ENCODE measurements around the gene PPTC7.
"Not testable (repeated sequence)": the region's sequence is repeated elsewhere in the genome, so short reads cannot be mapped to it uniquely, and the experiment has no call there.

The PPTC7 gene

DNA sequence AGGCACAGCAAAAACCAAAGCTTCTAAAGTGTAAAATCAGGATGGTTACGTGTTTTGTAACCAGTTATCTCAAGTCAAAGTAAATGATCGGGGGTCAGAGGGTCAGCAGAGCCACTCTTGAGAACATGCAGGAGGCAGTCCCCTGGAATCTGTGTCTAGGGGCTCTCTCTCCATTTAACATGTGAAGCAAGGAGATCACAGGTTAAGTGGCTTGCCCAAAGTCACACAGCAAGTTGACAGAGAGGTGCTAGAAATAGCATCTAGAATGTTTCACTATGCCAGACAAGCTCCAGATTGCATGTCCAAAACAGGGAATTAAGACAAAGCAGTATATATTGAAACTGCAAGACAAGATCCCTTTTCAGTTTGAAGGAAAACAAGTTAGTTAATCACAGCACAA, 33.4 kb downstream of the PPTC7 start:
- DNase-seq (ENCODE audit: insufficient read length, low spot score) (no peak), FAIRE-seq (peak; percentile 54)
- no peak for TF ChIP-seq PAX5 (IDR thresholded peaks at IDR 0.05; ENCODE audit: insufficient read depth, low read length, severe bottlenecking)
- TF ChIP-seq POLR2A (IDR thresholded peaks at IDR 0.05; ENCODE audit: low read depth, low read length) = no peak
- TF ChIP-seq SPI1 (IDR thresholded peaks at IDR 0.05; ENCODE audit: low read depth, low read length) = no peak
- TF ChIP-seq POU2F2 (IDR thresholded peaks at IDR 0.05; ENCODE audit: low read depth, low read length) = no peak
- TF ChIP-seq TAF1 (IDR thresholded peaks at IDR 0.05; ENCODE audit: low read depth, low read length) = no peak
- TF ChIP-seq POLR2AphosphoS5 (IDR thresholded peaks at IDR 0.05; ENCODE audit: low read depth, low read length) = no peak

DNA sequence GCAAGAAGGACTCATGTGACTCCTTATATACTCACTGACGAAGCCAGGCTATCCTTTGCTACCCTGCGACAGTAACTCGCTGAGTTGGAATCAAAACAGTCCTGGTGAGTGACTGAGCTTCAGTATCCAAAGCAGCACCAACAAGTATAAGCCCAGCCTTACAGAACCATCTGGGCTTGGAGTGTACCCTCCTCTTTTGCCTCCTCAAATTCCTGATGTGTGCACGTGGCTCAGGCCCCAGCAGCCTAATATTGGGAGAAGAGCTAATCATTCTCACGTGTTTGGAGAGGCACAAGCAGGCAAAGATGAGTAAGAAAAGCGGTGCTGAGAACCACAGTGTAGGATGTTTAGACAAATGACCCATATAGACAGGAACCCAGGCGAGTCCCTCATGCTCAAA, 34.4 kb downstream of the PPTC7 start:
- TF ChIP-seq POLR2AphosphoS5 (IDR thresholded peaks at IDR 0.05; ENCODE audit: low read depth, low read length) (no peak), POU2F2 (IDR thresholded peaks at IDR 0.05; ENCODE audit: low read depth, low read length) (no peak), PAX5 (IDR thresholded peaks at IDR 0.05; ENCODE audit: insufficient read depth, low read length, severe bottlenecking) (no peak), POLR2A (IDR thresholded peaks at IDR 0.05; ENCODE audit: low read depth, low read length) (no peak), SPI1 (IDR thresholded peaks at IDR 0.05; ENCODE audit: low read depth, low read length) (no peak), TAF1 (IDR thresholded peaks at IDR 0.05; ENCODE audit: low read depth, low read length) (no peak)
- no peak for DNase-seq (ENCODE audit: insufficient read length, low spot score)
- no peak for FAIRE-seq

DNA sequence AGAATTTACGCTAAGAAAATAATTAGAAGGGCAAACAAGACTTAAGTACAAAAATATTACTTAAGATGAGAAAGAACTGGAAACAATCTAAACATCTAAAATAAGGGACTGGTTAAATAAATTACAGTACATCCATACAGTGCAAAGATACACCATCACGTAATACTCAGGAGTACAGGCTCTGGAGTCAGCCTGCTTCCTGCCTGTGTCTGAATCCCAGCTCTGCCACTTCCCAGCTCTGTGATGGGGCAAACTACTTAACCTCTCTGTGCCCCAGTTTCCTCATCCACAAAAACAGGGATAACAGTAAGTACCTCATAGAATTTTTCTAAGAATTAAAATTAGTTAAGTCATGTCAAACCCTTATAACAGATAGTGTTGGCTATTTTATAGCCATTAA, 36.0 kb downstream of the PPTC7 start:
- DNase-seq (ENCODE audit: insufficient read length, low spot score) (no peak), FAIRE-seq (no peak)
- TF ChIP-seq SPI1 (IDR thresholded peaks at IDR 0.05; ENCODE audit: low read depth, low read length) (no peak), POLR2A (IDR thresholded peaks at IDR 0.05; ENCODE audit: low read depth, low read length) (no peak), POLR2AphosphoS5 (IDR thresholded peaks at IDR 0.05; ENCODE audit: low read depth, low read length) (no peak), POU2F2 (IDR thresholded peaks at IDR 0.05; ENCODE audit: low read depth, low read length) (no peak), TAF1 (IDR thresholded peaks at IDR 0.05; ENCODE audit: low read depth, low read length) (no peak), PAX5 (IDR thresholded peaks at IDR 0.05; ENCODE audit: insufficient read depth, low read length, severe bottlenecking) (no peak)

DNA sequence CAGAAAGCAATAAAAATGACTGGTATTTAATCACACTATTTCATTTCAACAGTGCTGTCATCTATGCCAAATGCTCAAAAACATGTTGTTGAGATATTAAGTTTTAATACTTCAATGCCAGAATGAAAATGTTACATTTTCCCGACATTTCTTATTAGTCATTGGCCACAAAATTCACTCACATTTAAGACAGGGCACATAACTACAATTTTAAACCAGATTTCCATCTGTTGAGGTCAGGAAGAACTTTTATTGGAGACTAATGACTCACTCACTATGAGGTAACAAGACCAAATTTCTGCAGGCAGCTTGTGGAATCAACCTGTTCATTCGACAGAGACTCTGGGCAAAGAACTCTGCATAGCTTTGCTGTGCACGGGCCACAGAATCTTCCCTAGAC, 36.8 kb downstream of the PPTC7 start:
- no peak for FAIRE-seq
- TF ChIP-seq TAF1 (IDR thresholded peaks at IDR 0.05; ENCODE audit: low read depth, low read length) (no peak), POLR2A (IDR thresholded peaks at IDR 0.05; ENCODE audit: low read depth, low read length) (no peak), PAX5 (IDR thresholded peaks at IDR 0.05; ENCODE audit: insufficient read depth, low read length, severe bottlenecking) (no peak), POLR2AphosphoS5 (IDR thresholded peaks at IDR 0.05; ENCODE audit: low read depth, low read length) (no peak), POU2F2 (IDR thresholded peaks at IDR 0.05; ENCODE audit: low read depth, low read length) (no peak), SPI1 (IDR thresholded peaks at IDR 0.05; ENCODE audit: low read depth, low read length) (no peak)
- DNase-seq (ENCODE audit: insufficient read length, low spot score) = no peak

DNA sequence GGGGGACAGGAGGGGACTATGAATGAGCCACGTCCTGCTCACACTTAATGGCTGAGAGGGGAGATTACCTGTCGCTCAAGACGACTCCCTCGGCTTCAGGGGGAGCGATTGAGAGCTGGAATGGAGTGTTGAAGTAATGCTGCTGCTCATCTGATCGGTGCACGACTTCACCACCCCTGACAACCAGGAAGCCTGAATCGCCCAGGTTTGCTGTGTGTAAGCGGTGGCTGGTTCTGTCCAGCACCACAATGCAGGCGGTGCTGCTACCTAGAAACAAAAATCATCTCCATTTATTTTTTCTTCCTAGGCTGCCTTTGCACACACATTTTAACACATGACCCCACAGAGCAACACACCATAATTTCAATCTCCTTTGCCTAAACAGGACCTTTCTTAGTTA, 37.3 kb downstream of the PPTC7 start:
- TF ChIP-seq PAX5 (IDR thresholded peaks at IDR 0.05; ENCODE audit: insufficient read depth, low read length, severe bottlenecking) (no peak), POLR2A (IDR thresholded peaks at IDR 0.05; ENCODE audit: low read depth, low read length) (no peak), SPI1 (IDR thresholded peaks at IDR 0.05; ENCODE audit: low read depth, low read length) (no peak), TAF1 (IDR thresholded peaks at IDR 0.05; ENCODE audit: low read depth, low read length) (no peak), POLR2AphosphoS5 (IDR thresholded peaks at IDR 0.05; ENCODE audit: low read depth, low read length) (no peak), POU2F2 (IDR thresholded peaks at IDR 0.05; ENCODE audit: low read depth, low read length) (no peak)
- FAIRE-seq (no peak), DNase-seq (ENCODE audit: insufficient read length, low spot score) (no peak)

DNA sequence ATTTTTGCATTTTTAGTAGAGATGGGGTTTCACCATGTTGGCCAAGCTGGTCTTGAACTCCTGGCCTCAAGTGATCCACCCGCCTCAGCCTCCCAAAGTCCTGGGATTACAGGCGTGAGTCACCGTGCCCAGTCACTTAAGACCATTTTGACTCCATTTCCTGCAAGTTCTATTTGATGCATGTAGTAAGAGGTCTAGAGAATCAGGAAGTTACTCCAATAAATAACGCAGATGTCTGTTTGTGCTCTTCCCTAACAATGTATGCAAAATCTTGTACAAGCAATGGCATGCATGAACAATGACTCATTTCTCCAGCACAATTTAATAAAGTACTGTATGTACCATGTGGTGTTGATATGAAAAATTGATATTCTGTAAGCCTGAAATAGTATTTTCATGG, 37.9 kb downstream of the PPTC7 start:
- not testable (repeated sequence) for FAIRE-seq

DNA sequence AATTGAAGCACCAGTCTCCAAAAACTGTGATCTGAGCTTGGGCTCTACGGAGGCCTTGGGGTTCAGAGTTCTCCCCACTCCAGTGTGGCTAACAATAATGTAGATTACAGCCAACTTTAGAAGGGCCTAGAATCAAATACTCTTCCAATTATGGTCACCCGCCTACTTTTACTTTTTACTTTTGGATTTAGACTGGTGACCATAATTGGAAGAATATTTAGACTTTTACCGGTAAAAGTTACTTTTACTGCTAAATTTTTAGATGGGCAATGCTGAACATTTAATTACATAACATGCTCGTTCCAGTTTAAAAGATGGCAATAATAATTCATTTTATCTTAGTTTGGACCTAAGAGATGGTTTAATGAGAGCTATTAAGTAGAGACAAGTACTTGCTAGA, 39.2 kb downstream of the PPTC7 start:
- DNase-seq (ENCODE audit: insufficient read length, low spot score) = no peak

More for the DNA sequence above, 37.9 kb downstream of the PPTC7 start:
- not testable (repeated sequence) for DNase-seq (ENCODE audit: insufficient read length, low spot score)

DNA sequence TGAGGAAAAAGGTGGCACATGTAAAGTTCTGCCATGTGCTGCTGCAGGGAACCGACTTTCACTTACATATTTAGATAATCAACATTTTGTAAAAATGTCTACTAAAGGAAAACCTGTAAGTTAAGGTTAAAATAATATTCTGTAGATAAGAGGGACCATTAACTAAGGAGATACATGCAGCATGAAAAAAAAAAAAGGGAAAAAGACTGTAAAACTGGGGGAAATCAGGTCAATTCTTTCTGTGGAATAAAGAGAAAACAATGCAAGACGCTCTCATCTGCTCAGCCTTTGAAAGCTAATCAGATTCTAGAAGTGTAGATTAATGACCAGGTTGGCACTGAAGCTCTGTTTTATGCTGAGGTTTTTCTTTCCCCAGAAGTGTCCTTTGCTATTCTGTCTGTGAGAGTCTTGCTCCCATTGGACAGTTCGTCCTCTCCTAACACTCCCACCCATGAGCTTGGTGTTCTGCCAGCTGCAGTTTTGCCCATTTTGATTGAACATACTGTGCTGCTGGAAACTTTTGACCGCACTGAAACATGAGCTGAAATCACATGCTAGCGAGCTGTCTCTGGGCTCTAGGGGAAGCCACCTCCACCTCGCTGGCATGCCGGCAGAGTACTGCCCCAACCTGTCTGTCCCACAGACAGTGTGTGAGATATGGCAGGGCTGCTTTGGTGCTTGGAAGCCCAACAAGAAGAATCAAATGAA, 39.7 kb downstream of the PPTC7 start:
- DNase-seq (ENCODE audit: insufficient read length, low spot score) = no peak
- TF ChIP-seq POLR2A (IDR thresholded peaks at IDR 0.05; ENCODE audit: low read depth, low read length) (no peak), POU2F2 (IDR thresholded peaks at IDR 0.05; ENCODE audit: low read depth, low read length) (no peak)
- no peak for FAIRE-seq

More for the DNA sequence above, 39.2 kb downstream of the PPTC7 start:
- TF ChIP-seq POLR2A (IDR thresholded peaks at IDR 0.05; ENCODE audit: low read depth, low read length) (no peak), PAX5 (IDR thresholded peaks at IDR 0.05; ENCODE audit: insufficient read depth, low read length, severe bottlenecking) (no peak), SPI1 (IDR thresholded peaks at IDR 0.05; ENCODE audit: low read depth, low read length) (no peak), POU2F2 (IDR thresholded peaks at IDR 0.05; ENCODE audit: low read depth, low read length) (no peak)
- no peak for FAIRE-seq

DNA sequence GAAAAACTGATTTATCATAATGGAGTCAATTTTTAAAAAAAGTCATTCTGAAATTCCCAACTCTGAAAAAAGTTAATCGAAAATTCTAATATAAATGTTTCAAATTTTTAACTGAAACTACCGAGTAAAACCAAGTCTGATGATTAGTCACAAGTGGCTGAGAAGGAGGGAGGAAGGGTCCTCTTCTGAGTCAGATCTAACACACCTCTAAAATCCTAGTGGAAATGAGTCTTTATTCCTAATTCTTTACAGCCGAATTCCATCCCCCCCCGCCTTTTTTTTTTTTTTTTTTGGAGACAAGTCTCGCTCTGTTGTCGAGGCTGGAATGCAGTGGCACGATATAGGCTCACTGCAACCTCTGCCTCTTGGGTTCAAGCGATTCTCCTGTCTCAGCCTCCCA, 43.1 kb downstream of the PPTC7 start:
- DNase-seq (ENCODE audit: insufficient read length, low spot score) = no peak
- TF ChIP-seq POLR2A (IDR thresholded peaks at IDR 0.05; ENCODE audit: low read depth, low read length) (no peak), TAF1 (IDR thresholded peaks at IDR 0.05; ENCODE audit: low read depth, low read length) (no peak), PAX5 (IDR thresholded peaks at IDR 0.05; ENCODE audit: insufficient read depth, low read length, severe bottlenecking) (no peak), POU2F2 (IDR thresholded peaks at IDR 0.05; ENCODE audit: low read depth, low read length) (no peak), SPI1 (IDR thresholded peaks at IDR 0.05; ENCODE audit: low read depth, low read length) (no peak), POLR2AphosphoS5 (IDR thresholded peaks at IDR 0.05; ENCODE audit: low read depth, low read length) (no peak)
- no peak for FAIRE-seq

DNA sequence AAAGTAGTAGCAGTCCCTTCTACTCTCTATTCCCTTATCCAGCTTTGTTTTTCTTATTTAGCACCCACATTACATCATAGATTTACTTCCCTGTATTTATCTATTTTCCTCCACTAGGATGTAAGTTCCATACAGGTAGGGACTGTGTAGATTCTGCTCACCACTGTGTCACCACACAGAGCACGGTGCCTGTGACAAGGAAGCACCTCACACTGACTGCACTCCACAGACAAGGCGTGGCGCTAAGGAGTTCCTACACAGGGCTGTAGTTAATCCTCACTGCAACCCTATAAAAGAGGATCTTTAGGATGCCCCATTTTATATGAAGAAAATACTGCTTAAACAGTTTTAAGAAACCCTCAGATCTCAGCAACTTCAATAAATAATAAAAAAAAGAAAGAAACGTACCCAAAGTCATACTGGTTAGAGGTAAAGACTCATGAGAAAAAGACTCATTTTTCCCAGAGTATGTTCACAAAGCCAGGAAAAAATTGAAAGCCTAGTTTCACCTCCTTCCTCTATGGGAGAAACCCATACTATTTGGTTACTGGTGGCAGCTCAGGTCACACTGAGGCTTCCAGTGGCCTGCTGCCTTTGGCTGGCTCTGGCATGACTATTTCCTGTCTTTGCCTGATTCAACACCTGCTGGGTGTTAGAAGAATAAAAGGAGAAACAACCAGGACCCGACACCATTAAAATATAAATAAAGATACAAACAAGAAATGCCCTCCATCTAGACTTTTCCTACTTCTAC, 44.1 kb downstream of the PPTC7 start:
- FAIRE-seq (no peak), DNase-seq (ENCODE audit: insufficient read length, low spot score) (no peak)
- no peak for TF ChIP-seq POLR2AphosphoS5 (IDR thresholded peaks at IDR 0.05; ENCODE audit: low read depth, low read length)
- TF ChIP-seq SPI1 (IDR thresholded peaks at IDR 0.05; ENCODE audit: low read depth, low read length) = no peak
- no peak for TF ChIP-seq POLR2A (IDR thresholded peaks at IDR 0.05; ENCODE audit: low read depth, low read length)
- no peak for TF ChIP-seq PAX5 (IDR thresholded peaks at IDR 0.05; ENCODE audit: insufficient read depth, low read length, severe bottlenecking)
- no peak for TF ChIP-seq POU2F2 (IDR thresholded peaks at IDR 0.05; ENCODE audit: low read depth, low read length)
- no peak for TF ChIP-seq TAF1 (IDR thresholded peaks at IDR 0.05; ENCODE audit: low read depth, low read length)

Measured in GM12891 (cell line).